ENCODE results near the gene KCNC1.

Gene KCNC1

DNA sequence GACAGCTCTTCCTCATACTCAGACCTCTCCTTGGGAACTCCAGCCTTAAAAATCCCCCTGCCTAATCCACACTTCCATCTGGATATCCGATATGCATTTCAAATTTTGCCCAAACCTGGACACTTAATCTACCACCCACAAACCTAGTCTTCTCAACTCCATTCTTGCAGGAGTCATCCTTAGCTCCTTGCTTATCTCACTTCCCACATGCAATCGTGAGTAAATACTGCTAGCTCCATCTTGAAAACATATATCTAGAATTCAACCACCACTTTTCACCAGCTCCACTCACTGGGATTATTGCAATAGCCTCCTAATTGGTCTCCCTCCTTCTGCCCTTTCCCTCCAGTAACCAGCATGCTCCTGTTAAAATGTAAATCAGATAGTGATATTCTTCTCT, 17.8 kb upstream of the KCNC1 start:
- DNase-seq, result no peak

DNA sequence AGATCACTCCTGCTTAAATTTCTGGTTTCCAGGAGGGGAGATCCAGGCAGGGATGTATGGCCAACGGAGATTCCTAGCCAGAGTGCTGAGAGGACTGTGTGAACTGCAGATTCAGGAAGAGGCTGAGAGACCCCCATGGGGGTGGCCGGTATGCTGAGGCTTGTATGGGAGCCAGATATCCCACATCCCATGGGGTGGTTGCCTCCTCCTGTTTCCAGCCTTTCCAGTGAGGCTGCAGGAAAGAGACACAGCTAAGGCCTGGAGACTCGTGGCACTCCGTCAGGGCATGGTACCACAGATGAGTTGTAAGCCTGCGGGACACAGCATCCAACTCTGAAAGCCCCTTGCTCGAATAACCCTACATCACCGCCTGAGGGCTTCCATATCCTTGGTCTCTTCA, 16.6 kb upstream of the KCNC1 start:
- DNase-seq, result no peak

DNA sequence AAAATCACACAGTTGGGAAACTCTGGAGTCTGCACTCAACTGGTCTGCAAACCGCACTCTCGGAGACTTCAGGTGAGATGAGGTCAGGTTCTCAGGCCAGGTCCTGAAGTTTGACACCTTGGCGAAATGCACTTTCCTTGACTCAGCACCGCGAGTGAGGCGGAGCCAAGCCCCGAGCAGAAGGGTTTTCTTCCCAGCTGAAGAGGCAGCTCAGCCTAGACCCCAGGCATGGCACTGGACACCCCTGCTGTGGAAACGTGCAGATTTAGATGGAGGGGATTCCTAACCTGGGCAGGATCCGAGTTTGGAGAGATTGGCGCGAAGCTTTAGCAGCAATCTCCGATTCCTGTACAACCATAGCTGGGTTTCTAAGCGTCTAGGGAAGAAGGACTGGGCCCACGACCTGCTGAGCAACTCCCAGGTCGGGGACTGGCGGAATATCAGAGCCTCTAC, 16.0 kb upstream of the KCNC1 start:
- DNase-seq, result no peak

DNA sequence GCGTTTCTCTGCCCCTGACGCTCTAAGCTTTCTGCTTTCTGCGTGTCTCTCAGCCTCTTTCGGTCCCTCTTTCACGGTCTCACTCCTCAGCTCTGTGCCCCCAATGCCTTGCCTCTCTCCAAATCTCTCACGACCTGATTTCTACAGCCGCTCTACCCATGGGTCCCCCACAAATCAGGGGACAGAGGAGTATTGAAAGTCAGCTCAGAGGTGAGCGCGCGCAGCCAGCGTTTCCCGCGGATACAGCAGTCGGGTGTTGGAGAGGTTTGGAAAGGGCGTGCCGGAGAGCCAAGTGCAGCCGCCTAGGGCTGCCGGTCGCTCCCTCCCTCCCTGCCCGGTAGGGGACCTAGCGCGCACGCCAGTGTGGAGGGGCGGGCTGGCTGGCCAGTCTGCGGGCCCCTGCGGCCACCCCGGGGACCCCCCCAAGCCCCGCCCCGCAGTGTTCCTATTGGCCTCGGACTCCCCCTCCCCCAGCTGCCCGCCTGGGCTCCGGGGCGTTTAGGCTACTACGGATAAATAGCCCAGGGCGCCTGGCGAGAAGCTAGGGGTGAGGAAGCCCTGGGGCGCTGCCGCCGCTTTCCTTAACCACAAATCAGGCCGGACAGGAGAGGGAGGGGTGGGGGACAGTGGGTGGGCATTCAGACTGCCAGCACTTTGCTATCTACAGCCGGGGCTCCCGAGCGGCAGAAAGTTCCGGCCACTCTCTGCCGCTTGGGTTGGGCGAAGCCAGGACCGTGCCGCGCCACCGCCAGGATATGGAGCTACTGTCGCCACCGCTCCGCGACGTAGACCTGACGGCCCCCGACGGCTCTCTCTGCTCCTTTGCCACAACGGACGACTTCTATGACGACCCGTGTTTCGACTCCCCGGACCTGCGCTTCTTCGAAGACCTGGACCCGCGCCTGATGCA, 15.3 kb upstream of the KCNC1 start, which contains the start of gene MYOD1:
Gene MYOD1 (plus strand): TSS at position 544 of the 910 bp plus-strand sequence. CDS start 212 bp downstream, at position 756.
- DNase-seq, result no peak

DNA sequence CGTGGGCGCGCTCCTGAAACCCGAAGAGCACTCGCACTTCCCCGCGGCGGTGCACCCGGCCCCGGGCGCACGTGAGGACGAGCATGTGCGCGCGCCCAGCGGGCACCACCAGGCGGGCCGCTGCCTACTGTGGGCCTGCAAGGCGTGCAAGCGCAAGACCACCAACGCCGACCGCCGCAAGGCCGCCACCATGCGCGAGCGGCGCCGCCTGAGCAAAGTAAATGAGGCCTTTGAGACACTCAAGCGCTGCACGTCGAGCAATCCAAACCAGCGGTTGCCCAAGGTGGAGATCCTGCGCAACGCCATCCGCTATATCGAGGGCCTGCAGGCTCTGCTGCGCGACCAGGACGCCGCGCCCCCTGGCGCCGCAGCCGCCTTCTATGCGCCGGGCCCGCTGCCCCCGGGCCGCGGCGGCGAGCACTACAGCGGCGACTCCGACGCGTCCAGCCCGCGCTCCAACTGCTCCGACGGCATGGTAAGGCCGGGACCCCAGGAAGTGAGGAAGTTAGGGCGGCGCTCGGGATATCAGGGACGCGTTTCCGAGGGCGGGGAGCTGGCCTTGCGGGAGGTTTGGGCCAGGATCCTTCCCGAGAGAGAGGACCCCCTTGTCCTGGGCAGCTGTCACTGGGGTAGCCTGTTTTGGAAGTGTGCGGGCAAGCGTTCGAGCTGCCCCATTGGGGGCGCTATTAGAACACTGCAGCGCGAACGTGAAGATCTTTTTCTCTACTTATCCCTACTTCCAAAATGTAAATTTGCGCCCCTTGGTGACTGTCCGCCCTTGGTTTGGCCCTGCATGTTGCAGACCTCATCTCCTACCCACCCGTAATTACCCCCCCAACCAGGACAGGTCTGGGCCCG, 14.4 kb upstream of the KCNC1 start:
- DNase-seq, result no peak

DNA sequence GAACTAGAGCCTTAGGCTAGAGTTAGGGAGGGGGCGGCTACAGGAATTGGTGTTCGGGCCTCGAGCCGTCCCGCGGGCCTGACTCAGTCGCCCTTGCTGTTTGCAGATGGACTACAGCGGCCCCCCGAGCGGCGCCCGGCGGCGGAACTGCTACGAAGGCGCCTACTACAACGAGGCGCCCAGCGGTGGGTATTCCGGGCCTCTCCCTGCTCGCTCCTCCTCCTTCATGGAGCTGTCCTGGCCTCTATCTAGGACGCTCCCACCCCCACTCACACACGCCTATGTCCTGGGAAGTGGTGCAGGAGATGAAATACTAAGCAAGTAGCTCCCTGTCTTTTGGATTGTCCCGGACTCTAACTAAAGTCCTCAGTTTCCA, 13.8 kb upstream of the KCNC1 start:
- DNase-seq, result no peak

DNA sequence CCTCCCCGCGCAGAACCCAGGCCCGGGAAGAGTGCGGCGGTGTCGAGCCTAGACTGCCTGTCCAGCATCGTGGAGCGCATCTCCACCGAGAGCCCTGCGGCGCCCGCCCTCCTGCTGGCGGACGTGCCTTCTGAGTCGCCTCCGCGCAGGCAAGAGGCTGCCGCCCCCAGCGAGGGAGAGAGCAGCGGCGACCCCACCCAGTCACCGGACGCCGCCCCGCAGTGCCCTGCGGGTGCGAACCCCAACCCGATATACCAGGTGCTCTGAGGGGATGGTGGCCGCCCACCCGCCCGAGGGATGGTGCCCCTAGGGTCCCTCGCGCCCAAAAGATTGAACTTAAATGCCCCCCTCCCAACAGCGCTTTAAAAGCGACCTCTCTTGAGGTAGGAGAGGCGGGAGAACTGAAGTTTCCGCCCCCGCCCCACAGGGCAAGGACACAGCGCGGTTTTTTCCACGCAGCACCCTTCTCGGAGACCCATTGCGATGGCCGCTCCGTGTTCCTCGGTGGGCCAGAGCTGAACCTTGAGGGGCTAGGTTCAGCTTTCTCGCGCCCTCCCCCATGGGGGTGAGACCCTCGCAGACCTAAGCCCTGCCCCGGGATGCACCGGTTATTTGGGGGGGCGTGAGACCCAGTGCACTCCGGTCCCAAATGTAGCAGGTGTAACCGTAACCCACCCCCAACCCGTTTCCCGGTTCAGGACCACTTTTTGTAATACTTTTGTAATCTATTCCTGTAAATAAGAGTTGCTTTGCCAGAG, 13.2 kb upstream of the KCNC1 start:
- no peak for DNase-seq

DNA sequence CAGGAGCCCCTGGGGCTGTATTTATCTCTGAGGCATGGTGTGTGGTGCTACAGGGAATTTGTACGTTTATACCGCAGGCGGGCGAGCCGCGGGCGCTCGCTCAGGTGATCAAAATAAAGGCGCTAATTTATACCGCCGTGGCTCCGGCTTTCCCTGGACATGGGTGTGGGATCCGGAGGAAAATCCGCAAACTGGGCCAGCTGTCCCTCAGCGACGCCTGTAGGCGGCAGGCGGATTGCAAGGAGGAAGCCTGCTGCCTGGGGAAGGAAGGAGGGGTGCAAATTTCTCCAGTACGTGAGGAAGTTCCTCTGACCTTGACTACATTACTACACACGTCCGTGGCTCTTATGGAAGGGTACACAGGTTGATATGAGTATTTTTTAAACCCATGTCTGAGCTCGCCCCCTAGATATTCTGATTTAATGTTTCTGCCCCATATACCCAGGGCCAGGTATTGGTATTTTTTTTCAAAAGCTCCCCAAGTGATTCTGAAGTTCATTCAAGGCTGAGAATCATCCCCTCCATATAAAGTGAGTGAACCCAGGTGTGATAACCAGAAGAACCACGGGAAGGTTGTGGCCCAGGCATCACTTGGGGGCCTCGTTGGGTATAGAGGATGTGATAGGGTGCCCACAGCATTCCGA, 12.5 kb upstream of the KCNC1 start:
- no peak for DNase-seq

DNA sequence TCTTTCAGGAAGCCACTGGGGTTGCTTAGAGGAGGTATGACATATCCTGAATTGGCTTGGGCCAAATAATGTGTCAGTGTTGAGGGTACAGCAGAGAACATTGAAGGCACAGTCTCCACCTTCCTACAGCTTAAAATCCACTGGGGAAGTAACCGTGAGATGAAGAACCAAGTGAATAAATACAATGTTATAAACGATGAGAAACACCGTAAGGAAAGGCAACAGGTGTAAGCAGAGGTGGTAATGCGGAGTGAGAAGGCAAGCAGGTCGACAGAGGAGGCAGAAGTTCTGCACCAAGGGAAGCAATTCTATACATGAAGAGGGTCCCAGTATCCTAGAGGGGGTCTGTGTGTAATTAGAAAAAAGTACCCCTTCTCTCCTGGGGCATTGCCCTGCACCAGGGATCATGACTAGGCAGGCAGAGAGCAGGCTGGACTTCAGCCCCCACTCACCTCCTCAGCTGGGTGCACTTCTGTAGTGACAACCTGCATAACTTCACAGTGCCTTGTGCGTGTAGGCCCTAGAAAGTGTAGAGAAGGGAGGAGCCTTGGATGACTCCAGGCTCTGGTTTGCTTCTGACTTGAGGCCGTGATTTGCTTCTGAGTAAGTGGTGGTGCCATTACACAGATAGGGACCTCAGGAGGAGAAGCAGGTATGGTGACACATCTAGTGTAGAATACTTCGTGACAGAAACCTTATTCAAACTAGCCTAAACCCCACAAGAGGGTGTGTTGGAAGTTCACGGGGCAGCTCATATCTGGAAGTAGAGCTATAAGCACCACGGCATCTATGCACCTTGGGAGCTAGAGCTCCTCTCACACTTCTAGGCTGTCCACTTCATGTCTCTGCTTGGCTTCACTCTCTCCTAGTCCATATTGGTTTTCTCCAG, 10.3 kb upstream of the KCNC1 start:
- DNase-seq, result no peak

DNA sequence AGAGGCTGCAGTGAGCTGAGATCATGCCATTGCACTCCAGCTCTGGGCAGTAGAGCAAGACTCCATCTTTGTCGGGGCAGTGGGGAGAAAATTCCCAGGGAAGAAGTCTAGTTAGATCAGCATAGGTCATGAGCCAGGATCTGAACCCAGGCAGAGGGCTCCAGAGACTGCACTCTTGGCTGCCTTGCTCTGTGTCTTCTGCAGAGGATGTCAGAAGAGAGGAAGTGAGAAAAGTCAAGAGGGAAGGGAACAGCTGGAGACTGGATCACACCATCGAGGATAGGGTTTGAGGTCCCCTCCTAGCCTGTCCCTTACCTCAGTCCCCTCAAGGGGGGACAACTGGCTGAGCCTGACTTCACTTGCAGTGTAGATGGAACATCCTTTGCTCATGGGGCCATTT, 9.4 kb upstream of the KCNC1 start:
- DNase-seq, result no peak

DNA sequence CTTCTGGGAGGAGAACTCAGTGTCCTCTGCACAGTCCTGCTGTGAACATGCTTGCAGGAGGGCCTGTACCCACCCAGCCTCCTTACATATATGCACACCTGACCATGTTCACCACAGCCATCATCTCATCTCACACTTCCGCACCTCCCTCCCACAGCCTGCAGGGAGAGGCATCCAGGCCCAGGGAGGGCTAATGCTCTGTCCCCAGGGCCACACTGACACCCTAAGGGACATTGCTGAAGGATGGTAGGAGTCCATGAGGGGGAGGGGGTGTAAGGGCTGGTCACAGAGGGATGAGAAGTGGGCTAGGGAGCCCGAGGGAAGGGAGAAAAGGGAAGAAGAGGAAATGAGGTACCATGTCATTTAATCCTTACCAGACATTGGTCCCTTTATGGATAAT, 4.4 kb upstream of the KCNC1 start:
- DNase-seq, result no peak

DNA sequence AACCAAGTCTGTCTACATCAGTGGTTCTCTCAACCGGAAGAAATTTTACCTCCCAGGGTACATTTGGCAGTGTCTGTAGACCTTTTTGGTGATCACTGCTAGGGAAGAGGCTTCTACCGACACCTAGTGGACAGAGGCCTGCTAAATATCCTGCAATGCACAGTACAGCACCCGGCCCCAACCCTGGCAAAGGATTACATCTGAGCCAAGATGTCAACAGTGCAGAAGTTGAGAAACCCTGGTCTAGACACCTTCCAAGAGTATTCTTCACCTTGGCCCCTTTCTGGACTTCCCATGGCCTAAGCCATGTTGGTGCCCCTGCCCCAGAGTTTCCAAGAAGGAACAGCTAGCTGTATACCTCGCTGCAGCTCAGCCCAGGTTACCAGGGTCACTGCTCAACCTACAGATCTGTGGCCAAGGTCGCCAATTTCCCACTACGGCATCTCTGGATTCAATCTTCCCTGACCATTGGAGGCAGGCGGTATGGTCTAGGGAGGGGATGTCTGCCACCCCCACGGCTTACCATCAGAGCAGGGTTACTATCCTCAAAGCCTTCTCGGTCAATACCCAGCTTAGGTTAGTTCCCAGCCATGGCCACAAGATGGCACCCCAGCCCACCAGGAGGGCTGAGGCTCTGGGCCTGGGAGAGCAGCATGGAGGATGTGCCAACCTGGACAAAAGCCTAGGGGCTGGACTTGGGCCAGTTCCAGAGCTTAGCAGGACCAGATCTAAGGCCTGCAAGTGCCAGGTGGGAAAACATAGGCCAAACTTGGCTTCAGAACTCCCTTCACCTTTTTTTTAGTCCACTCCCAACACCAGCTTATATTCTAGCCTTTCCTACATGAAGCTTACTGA, 3.7 kb upstream of the KCNC1 start:
- DNase-seq, result peak; percentile 73

DNA sequence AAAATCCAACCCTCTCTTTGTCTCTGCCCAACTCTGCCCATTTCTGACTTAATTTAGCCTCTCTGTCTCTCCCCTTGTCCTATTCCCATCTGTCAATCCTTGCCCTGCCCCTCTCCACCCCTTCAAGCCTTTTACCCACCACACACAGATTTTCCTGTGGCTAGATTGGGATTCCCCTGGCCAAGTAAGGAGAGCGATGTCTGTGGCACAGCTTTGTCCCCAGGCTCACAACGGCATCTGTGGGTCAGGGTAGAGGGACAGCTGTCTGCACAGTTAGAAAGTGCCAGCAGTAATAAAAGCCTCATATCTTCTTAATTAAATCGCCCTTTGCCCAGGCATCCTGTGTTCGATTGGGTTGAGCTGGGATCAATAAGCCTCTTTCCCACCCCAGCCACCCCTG, 1.3 kb upstream of the KCNC1 start:
- DNase-seq, result no peak

DNA sequence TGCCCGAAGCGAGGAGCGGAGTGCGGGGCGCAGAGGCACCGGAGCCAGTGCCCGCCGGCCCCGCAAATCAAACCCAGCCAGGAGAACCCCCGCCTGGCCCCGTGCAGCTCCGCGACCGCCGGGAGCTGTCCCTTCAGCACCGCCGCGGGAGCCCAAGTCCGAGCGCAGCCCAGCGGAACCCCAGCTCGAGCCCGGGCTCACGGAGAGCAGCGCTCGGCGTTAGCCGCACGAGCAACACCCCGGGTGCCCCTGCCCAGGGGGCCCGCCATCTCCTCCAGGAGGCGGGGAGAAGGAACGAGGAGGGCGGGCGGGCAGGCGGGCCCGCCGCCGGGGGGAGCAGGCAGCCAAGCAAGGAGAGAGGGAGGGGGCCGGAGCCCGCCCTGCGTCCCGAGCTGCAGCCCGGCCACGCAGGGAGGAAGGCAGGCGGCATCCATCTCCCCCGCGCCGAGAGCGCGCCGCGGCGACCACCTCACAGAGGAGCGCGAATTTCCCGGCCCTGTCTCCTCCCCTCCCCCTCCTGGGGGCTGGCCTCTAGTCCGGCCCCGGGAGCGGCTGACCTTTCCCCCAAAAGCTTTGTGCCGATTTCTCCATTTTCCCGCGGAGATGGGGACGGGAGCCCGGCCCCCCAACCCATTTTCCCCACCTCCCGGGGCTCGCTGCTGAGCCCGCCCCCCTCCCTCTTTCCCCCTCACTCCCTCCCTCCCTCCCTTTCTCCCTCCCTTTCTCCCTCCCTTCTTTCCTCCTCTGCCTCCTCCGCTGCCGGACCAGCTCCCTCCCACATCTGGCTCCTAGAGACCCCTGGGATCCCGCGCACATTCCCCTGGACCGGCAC, 621 bp downstream of the KCNC1 start:
- no peak for DNase-seq

DNA sequence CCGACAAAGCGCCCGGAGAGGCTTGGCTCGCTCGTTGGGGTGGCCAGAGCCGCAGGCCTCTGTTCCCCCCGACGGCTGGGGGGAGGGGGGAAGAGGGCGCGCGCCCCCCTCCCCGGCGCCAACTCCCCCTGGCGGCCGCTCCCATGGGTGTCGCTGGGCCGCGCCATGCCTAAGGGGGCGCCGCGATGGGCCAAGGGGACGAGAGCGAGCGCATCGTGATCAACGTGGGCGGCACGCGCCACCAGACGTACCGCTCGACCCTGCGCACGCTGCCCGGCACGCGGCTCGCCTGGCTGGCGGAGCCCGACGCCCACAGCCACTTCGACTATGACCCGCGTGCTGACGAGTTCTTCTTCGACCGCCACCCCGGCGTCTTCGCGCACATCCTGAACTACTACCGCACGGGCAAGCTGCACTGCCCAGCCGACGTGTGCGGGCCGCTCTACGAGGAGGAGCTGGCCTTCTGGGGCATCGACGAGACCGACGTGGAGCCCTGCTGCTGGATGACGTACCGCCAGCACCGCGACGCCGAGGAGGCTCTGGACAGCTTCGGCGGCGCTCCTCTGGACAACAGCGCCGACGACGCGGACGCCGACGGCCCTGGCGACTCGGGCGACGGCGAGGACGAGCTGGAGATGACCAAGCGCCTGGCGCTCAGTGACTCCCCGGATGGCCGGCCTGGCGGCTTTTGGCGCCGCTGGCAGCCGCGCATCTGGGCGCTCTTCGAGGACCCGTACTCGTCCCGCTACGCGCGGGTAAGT, 1.4 kb downstream of the KCNC1 start:
- DNase-seq, result no peak

DNA sequence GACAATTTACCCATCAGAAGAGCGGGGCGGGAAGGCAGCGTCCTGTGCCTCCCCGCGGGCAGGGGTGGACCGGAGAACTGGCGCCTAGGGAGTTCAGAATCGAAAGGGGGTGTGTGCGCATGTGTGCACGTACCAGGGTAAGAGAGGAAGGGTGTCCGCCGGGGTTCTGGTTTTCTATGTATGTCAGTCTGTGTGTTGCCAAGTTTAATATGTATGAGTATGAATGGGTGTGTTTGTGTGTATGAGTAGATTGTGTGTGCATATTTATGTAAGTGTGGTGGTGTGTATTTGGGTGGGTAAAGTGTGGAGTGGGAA, 2.0 kb downstream of the KCNC1 start:
- DNase-seq, result no peak

DNA sequence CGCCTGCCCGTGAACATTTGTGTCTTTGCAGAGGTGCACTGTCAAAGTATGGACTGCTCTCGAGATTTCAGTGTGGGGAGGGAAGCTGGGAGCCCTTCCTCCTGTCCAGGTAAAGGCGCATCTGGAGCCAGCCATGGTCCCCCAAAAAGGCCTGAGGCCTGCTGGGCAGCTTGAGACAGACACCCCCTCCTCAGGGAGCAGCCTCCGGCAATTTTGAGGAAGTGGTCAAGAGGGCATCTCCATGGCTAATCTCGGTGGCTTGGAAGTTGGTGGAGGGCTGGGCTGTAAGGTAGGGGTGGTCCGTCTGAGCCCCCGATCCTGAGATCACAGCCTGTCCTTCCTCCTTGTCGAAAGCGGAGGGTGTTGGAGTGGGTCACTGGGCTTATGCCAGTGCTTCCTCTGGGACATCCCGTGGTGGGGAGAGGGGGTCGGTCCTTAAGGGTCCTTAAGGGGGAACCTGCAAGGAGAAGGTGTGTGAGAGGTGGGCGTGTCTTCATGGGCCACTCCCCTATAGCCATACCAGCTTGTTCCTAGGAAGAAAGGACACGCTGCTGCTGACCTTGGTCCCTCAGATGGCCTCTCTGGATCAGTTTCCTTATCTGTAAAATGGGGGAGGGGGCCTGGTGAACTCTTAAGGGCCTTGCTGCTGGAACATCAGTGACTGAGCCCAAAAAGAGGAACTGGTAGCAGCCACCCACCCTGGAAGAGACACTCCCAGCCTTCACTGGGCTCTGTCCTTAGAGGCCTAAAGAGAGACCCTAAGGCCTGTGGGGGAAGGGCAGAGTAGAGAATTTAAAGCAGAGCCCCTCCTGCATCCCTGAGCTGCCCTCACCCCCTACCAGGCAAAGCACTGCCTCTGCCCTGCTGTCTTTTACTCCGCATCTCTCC, 2.6 kb downstream of the KCNC1 start:
- no peak for DNase-seq

Data from NCI-H2081 treated with DMSO at 0.1 percent for 48 hours (cell line).